GM19328 (cell line): ENCODE data around the gene TRIP12.
"Not testable (repeated sequence)": the region's sequence is repeated elsewhere in the genome, so short reads cannot be mapped to it uniquely, and the experiment has no call there.

ENCODE experiments used
- ATAC-seq: cut with Tn5 transposase; IDR thresholded peaks from one replicate; pipeline ENCODE4 v1.9.1; 2021; ENCODE audit warnings: mild to moderate bottlenecking, moderate library complexity; ENCODE audit not compliant: unreplicated experiment

TRIP12 gene

DNA sequence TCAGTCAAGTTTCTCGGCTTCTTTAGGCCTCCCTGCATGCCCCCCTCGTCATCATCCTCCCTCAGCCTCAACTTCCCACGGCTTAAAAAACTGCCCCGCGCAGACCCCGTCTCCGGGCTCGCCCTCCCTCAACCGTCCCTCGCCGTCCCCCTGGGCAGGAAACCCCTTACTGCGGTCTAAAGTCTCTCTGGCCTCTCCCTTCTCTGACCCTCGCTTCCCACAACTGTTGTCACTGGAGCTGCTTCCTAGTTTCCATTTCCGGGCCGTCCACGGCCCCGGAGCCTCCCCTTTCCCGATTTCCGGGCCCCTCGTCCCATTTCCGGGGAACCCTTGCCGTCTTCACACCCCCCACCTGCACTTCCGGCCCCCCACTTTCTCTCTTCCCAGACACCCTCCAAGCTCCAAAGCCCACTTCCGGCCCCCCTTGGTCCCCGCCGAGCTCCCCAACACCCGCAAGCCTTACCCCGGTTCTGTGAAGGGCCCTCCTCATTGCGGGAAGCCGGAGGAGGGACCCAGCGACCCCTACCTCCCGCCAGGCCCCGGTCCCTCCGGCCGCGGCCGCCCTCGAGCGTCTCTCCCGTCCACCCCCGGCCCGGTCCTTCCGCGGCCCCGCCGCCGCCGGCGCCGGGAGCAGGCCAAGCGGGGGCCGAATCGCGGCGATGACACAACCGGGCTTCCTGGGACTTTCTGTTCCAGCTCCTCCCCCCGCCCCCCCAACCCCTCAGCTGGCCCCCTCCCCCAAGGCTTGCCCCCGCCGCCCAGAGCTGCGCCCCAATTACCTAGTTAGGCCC, 513 bp downstream of the TRIP12 start:
- ATAC-seq, result peak; percentile 30

GRCh38 chr2:229920011-229920641, 1.7 kb downstream of the TRIP12 start:
- no peak for ATAC-seq

GRCh38 chr2:229917793-229918192, 4.0 kb downstream of the TRIP12 start:
- no peak for ATAC-seq

- ATAC-seq, result no peak
These were observed 7.6 kb downstream of the TRIP12 start for GRCh38 chr2:229914171-229914570.

GRCh38 chr2:229910832-229911412, 10.9 kb downstream of the TRIP12 start:
- no peak for ATAC-seq

- no peak for ATAC-seq
These were observed 11.5 kb downstream of the TRIP12 start for GRCh38 chr2:229910147-229910831.

GRCh38 chr2:229909090-229909489, 12.7 kb downstream of the TRIP12 start:
- no peak for ATAC-seq

GRCh38 chr2:229905601-229906000, 16.2 kb downstream of the TRIP12 start:
- no peak for ATAC-seq

DNA sequence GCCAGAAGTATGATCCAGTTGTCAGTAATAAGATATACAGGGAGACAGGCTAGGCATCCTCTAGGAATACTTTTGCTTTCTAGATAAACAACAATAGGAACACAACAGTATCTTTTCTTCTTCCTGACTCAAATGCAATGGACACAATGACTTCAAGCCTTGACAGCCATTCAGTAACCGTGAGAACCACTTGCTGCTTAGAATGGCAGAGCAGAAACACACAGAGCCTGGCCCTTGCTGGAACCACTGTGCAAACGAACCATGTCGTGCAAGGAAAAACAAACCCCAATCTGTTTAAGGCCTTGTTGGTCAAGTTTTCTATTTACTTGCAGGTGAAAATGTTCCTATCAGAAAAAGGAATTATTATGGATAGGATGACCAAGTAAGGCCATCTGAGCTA, 18.8 kb downstream of the TRIP12 start:
- ATAC-seq, result no peak

DNA sequence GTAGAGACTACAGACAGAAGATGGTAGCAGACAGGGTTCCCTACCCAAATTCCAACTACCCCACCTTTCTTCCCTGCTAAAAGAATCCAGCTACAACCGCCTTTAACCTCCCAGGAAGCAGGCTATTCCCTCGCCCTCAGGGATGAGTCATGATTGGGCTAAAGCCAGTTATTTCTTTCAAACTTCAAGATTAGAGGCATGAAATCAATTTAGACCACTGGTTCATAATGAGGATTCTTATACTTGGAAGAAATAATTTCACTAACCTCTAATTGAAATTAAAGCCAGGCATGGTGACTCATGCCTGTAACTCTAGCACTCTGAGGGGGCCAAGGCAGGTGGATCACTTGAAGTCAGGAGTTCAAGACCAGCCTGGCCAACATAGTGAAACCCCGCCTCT, 20.0 kb downstream of the TRIP12 start:
- no peak for ATAC-seq

GRCh38 chr2:229900514-229900913, 21.3 kb downstream of the TRIP12 start:
- not testable (repeated sequence) for ATAC-seq

DNA sequence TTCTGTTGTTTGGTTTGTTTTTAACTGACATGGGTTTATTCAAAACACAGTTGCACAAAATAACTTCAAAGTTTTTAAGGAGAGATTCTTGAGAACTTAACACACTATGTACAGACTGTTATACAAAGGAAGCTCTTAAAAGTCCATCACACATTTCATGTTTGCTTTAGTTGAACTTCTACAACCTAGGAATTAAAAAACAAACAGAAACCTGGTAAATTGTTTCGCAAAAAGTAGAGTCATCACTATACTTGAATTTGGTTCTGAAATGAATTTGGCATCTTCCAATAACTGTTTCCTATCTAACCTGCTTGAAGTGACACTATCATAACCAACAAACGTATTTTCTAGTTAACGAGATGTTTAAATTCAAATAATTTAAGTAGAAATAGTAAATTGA, 21.8 kb downstream of the TRIP12 start:
- ATAC-seq, result no peak

- no peak for ATAC-seq
These were observed 22.2 kb downstream of the TRIP12 start for GRCh38 chr2:229899604-229900003.

DNA sequence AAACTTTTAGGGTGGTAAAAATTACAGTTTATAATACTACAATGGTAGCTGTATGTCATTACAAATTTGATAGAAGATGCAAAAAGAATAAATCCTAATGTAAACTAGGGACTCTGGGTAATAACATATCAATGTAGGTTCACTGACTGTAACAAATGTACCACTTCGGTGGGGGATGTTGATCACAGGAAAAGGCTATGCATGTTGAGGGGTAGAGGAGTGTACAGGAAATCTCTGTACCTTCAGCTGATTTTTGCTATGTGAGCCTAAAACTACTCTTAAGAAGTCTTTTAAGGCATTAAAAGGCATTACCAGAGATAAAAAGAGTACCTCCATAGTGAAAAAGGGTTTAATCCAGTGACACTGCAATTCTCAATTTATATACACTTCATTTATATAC, 25.0 kb downstream of the TRIP12 start:
- no peak for ATAC-seq

DNA sequence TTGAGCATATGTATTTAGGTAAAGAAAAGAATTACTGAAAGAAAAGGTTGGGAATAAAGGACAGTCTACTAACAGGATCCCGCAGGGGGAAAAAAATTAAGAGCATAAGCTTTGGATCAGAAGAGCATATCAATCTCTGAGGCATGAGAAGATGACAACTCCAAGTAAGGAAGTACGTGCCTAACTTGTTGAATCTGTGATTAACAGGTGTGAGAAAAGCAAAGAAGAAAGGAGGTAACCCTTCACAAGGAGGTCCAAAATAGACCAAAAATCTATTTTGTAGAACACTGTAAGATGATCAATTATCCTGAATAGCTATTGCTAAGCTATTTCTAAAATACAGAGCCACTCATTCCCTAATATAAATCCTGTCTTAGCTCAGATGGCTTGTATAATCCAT, 32.8 kb downstream of the TRIP12 start:
- no peak for ATAC-seq

DNA sequence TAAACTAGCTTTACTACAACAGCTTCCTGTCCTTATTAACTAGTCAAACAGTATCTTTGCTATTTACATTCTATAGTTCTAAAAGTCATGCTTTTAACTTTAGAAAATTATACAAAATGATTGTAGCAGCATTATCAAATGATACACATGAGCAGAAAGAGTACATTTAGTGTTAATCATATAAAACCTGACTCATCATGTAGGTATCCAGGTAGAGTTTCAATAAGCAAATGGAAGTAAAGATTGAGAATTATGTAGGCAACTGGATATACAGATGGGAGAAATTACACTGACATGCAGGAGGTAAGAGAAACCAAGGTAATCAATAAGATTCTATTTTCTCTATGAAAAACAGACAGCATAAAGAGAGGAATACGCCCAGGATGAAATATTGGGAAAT, 33.8 kb downstream of the TRIP12 start:
- ATAC-seq, result no peak

DNA sequence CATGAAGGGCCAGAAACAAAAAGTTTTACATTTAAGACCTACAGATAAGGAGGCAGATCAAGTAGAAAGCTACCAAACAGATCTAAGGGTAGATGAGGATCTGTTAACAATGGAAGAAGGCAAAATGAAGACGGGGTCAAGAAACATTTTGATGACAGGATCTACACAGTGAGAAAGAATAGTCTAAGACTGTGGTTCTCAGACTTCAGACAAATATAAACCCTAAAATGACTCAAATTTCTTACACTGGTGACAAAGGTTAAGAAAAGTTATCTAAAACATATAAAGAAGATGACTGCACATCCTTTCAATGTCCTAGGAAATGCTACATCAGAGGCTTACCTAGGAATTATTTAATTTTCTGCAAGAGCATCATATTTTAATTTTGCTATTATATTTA, 34.4 kb downstream of the TRIP12 start:
- ATAC-seq, result no peak

DNA sequence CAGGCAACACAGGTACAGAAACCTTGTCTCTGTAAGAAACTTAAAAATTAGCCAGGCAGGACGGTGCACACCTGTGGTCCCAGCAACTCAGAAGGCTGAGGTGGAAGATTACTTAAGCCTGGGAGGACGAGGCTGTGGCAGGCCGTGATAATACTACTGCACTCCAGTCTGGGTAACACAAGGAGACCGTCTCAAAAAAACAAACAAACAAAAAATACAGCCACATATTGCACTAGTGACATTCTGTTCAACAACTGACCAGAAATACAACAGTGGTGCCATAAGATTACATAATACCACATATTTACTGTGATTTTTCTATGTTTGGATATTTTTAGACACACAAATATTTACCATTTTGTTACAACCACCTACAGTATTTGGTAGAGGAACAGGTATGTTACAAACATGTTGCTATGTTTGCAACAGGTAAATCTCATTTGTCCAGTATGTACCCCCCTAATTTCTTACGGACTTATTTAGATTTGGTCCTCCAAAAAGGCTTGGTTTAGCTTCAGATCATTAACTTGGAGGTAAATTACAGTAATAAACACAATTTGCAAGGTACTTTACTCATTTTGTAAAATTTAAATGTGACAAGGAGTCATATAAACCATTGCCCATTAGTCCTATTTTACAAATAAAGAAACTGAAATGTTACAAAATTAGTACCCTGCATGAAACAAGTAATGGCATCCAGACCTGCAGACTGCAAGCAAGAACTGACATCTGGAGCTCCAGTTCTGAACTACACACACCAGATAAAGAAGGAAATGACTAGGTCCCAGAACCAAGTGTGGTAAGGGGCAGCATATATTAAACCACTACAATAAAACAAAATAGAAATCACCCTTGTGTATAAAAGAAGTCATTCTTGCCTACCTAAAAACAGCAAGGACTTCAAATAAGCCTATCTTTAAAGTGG, 36.8 kb downstream of the TRIP12 start:
- ATAC-seq, result no peak

GRCh38 chr2:229882583-229882982, 39.2 kb downstream of the TRIP12 start:
- no peak for ATAC-seq

DNA sequence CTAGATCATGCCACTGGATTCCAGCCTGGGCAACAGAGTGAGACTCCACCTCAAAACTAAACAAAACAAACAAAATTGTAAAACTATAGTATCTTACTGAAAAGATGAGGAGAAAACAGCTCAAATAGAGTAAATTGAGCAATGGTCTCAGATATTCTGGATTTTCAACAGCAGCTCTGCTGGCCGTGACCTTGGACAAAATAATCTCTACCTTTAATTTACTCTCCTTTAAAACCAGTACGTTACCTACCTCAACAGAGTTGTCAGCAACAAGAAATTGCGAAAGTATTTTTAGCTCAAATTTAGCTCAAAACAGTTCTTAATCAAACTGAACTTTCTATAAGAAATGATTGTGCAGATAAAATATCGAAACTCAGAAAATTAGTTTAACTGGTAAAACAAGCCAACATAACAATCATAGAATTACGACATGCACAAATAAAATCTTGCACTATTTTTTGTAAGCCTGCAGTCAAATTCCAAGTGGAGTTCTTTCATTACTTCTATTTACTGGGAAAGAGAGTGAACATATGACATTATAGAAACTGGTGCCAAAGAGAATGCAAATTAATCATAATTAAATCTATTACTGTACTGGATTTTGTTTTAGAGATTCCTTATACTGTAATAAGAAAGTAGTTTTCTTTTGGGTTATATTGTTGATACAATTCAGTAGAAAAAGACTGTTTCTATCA, 40.8 kb downstream of the TRIP12 start:
- ATAC-seq, result no peak
